ENCODE data around the gene NRF1.

DNA sequence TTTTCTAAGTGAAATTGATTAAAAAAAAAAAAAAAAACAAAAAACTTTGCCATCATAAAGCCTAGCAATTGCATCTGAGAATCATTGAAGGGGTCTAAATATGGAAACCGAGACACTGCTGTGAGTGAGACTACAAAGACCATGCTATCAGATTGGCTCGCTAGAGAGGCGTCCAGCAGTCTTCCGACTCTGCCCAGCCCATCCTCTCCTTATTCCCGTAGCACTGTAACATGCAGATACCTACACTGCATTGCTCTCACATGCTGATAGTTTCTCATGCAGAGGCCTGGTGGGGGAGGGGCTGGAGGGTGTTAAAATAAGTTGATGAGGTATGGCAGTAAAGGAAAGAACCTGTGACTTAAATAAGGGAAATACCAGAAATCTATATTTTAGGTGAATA is 130.7 kb downstream of the NRF1 start:
- TF ChIP-seq SMC3 (IDR thresholded peaks at IDR 0.05) = no peak
- TF ChIP-seq, protein P1, sequence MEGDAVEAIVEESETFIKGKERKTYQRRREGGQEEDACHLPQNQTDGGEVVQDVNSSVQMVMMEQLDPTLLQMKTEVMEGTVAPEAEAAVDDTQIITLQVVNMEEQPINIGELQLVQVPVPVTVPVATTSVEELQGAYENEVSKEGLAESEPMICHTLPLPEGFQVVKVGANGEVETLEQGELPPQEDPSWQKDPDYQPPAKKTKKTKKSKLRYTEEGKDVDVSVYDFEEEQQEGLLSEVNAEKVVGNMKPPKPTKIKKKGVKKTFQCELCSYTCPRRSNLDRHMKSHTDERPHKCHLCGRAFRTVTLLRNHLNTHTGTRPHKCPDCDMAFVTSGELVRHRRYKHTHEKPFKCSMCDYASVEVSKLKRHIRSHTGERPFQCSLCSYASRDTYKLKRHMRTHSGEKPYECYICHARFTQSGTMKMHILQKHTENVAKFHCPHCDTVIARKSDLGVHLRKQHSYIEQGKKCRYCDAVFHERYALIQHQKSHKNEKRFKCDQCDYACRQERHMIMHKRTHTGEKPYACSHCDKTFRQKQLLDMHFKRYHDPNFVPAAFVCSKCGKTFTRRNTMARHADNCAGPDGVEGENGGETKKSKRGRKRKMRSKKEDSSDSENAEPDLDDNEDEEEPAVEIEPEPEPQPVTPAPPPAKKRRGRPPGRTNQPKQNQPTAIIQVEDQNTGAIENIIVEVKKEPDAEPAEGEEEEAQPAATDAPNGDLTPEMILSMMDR (IDR thresholded peaks at IDR 0.05) = no peak
- no peak for TF ChIP-seq EHMT2 (IDR thresholded peaks at IDR 0.05; ENCODE audit: low read depth)
- TF ChIP-seq, protein P2, sequence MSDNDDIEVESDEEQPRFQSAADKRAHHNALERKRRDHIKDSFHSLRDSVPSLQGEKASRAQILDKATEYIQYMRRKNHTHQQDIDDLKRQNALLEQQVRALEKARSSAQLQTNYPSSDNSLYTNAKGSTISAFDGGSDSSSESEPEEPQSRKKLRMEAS (IDR thresholded peaks at IDR 0.05) = no peak
- no peak for TF ChIP-seq MAFK (IDR thresholded peaks at IDR 0.05; ENCODE audit: partially characterized antibody)
- no peak for TF ChIP-seq GATA3 (IDR thresholded peaks at IDR 0.05; ENCODE audit: borderline replicate concordance)
- TF ChIP-seq MAZ (IDR thresholded peaks at IDR 0.05; ENCODE audit: borderline replicate concordance, low read depth, low read length) = no peak
- no peak for TF ChIP-seq EP300 (IDR thresholded peaks at IDR 0.05)
- TF ChIP-seq POLR2A (IDR thresholded peaks at IDR 0.05; ENCODE audit: low read length) = no peak
- TF ChIP-seq CBX2 (IDR thresholded peaks at IDR 0.05; ENCODE audit: borderline replicate concordance, low read depth) = no peak
- TF ChIP-seq RAD21 (conservative IDR thresholded peaks at IDR 0.05 in 1 of 2, IDR thresholded peaks at IDR 0.05 in 1 of 2) = no peak

Data from A549 (cell line).